Measurements from ENCODE around the gene SLC9C1. TPM values are rescaled to one million over a fixed set of nuclear protein-coding genes. Genes with fewer than 3 reads are reported as not detected.
A peak's percentile ranks its signal among the peaks of the same experiment; 100 is the strongest.

Gene SLC9C1
- total and polyA plus RNA-seq, 7 experiments from 2014 or later: 0.08 TPM; not detected in 6

- Histone ChIP-seq H3K4me3 (ENCODE audit: low read length) (no peak overlapping the region), H3K9me3 (ENCODE audit: control insufficient read depth in 2 of 3, low read length in 3 of 3) (no peaks in the 10 kb centered on the region), H3K4me1 (ENCODE audit: control insufficient read depth in 2 of 2, insufficient read depth in 2 of 2, low read length in 2 of 2) (peaks cover 4 to 12% of the 10 kb centered on the region in 2 donors), H3K27ac (ENCODE audit: low read depth, low read length) (no peak overlapping the region), H3K27me3 (ENCODE audit: control insufficient read depth in 2 of 2, insufficient read depth in 2 of 2, low read length in 2 of 2) (no peaks in the 10 kb centered on the region), H3K36me3 (ENCODE audit: control insufficient read depth in 2 of 3, insufficient read depth in 3 of 3, low read length in 3 of 3) (peaks cover 0 to 3% (median 0%) of the 10 kb centered on the region in 3 experiments)
- H3K4me1 Mint-ChIP-seq: peaks cover 28 to 67% (median 54%) of the 10 kb centered on the region in 7 donors
- no peak for DNase-seq
- no peak overlapping the region for H3K4me3 Mint-ChIP-seq
- H3K27ac Mint-ChIP-seq: peak overlapping the region in 6 of 9 donors; percentile 35 to 76 (median 54)
- intact Hi-C loops (cut with micrococcal nuclease): no loop called here
- ChIA-PET POLR2A (interaction anchor here (0.8 to 1.1 kb wide), 2 partner anchors 9 to 424 kb away, joined by 3 to 4 read pairs; no protein-coding TSS in a partner anchor), CTCF (interaction anchor here (0.7 to 1.1 kb wide), 3 partner anchors 8 to 174 kb away, joined by 3 to 4 read pairs (median 3); no protein-coding TSS in a partner anchor)
- H3K27me3 Mint-ChIP-seq: no peaks in the 10 kb centered on the region
- peaks cover 3 to 30% (median 12%) of the 10 kb centered on the region in 5 donors for H3K36me3 Mint-ChIP-seq
- H3K9me3 Mint-ChIP-seq: no peaks in the 10 kb centered on the region
- ATAC-seq: peak; percentile 64
Observed at GRCh38 chr3:112117841-112118571, 176.0 kb downstream of the SLC9C1 start.

GRCh38 chr3:112117415-112117814, 176.6 kb downstream of the SLC9C1 start:
- H3K4me3 Mint-ChIP-seq: no peak overlapping the region
- no peaks in the 10 kb centered on the region for H3K27me3 ChIP-seq (ENCODE audit: control insufficient read depth in 2 of 2, insufficient read depth in 2 of 2, low read length in 2 of 2)
- H3K9me3 Mint-ChIP-seq: no peaks in the 10 kb centered on the region
- peaks cover 0 to 29% (median 7%) of the 10 kb centered on the region in 5 donors for H3K36me3 Mint-ChIP-seq
- ATAC-seq (no peak), DNase-seq (no peak)
- no peak overlapping the region for H3K27ac ChIP-seq (ENCODE audit: low read depth, low read length)
- H3K27me3 Mint-ChIP-seq: no peaks in the 10 kb centered on the region
- H3K36me3 ChIP-seq (ENCODE audit: control insufficient read depth in 2 of 3, insufficient read depth in 3 of 3, low read length in 3 of 3): no peaks in the 10 kb centered on the region
- ChIA-PET POLR2A (interaction anchor here (0.8 to 1.1 kb wide), 2 partner anchors 10 to 425 kb away, joined by 3 to 4 read pairs; no protein-coding TSS in a partner anchor), CTCF (interaction anchor here (0.7 to 1.2 kb wide), 4 partner anchors 8 to 176 kb away, joined by 3 to 5 read pairs (median 4); no protein-coding TSS in a partner anchor)
- peaks cover 4 to 12% of the 10 kb centered on the region in 2 donors for H3K4me1 ChIP-seq (ENCODE audit: control insufficient read depth in 2 of 2, insufficient read depth in 2 of 2, low read length in 2 of 2)
- no peaks in the 10 kb centered on the region for H3K9me3 ChIP-seq (ENCODE audit: control insufficient read depth in 2 of 3, low read length in 3 of 3)
- no peak overlapping the region for H3K4me3 ChIP-seq (ENCODE audit: low read length)
- peaks cover 28 to 63% (median 49%) of the 10 kb centered on the region in 7 donors for H3K4me1 Mint-ChIP-seq
- H3K27ac Mint-ChIP-seq: peak overlapping the region in 1 of 9 donors; percentile 32
- intact Hi-C loops (cut with micrococcal nuclease): no loop called here

DNA sequence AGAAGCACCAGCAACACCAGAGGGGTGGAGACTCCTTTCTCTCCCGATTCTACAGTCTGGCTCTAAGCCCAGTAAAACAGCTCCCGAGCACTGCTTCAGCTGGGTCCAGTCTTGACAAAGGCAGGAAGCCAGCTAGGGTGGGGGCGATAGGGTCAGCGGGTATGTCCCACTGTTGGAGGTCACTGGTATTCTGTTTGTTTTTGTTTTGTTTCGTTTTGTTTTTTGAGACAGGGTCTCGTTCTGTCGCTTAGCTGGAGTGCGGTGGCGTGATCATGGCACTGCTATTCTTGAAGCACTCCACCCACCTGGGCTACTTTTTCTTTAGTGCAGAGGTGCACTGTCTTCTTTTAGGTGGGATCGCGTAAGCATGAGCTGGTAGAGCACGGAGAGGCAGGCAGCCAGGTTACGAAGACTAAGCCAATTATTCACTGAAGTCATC, 177.2 kb downstream of the SLC9C1 start:
- Mint-ChIP-seq H3K4me3 (peak overlapping the region in 2 of 10 donors; percentile 19 to 48), H3K9me3 (no peaks in the 10 kb centered on the region), H3K27me3 (no peaks in the 10 kb centered on the region), H3K27ac (peak overlapping the region in 4 of 9 donors; percentile 27 to 70 (median 48)), H3K36me3 (peaks cover 0 to 27% (median 7%) of the 10 kb centered on the region in 5 donors), H3K4me1 (peaks cover 28 to 60% (median 46%) of the 10 kb centered on the region in 7 donors)
- Histone ChIP-seq H3K27me3 (ENCODE audit: control insufficient read depth in 2 of 2, insufficient read depth in 2 of 2, low read length in 2 of 2) (no peaks in the 10 kb centered on the region), H3K4me1 (ENCODE audit: control insufficient read depth in 2 of 2, insufficient read depth in 2 of 2, low read length in 2 of 2) (peaks cover 4 to 12% of the 10 kb centered on the region in 2 donors), H3K36me3 (ENCODE audit: control insufficient read depth in 2 of 3, insufficient read depth in 3 of 3, low read length in 3 of 3) (no peaks in the 10 kb centered on the region), H3K27ac (ENCODE audit: low read depth, low read length) (no peak overlapping the region), H3K4me3 (ENCODE audit: low read length) (no peak overlapping the region), H3K9me3 (ENCODE audit: control insufficient read depth in 2 of 3, low read length in 3 of 3) (no peaks in the 10 kb centered on the region)
- CTCF ChIA-PET: interaction anchor here (1.0 to 1.2 kb wide), 2 partner anchors 9 to 177 kb away, joined by 3 to 5 read pairs; no protein-coding TSS in a partner anchor
- POLR2A ChIA-PET: no interaction called here
- DNase-seq: no peak
- intact Hi-C loops (cut with micrococcal nuclease): no loop called here
- ATAC-seq: no peak

DNA sequence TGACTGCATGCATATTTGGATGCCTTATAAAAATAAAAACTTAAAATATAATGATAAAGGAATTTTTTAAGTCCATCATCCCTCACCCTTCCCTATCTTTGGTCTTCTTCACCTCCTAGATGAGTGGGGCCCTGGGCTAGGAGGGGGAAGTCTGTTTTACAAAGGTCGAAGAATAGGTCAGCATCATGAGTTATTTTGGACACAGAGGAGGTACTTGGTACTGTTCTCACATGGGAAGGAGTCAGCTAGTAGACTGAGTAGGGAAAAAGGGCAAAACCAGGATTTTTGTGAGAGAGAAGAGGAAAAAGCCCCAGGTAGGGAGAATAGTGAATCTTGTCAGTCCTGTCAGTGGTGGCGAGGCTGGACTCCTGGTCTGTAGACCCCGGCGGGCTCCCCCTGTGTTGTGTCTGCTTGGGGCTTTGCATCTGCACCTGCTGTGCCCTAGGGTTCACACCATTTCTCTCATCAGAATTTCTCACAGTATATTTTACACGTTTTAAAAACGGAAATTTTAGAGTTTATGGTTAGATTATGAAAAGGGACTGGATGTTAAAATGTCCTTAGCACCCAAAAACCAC, 178.1 kb downstream of the SLC9C1 start:
- H3K36me3 Mint-ChIP-seq: peaks cover 0 to 25% (median 7%) of the 10 kb centered on the region in 5 donors
- Histone ChIP-seq H3K27me3 (ENCODE audit: control insufficient read depth in 2 of 2, insufficient read depth in 2 of 2, low read length in 2 of 2) (no peaks in the 10 kb centered on the region), H3K27ac (ENCODE audit: low read depth, low read length) (no peak overlapping the region), H3K9me3 (ENCODE audit: control insufficient read depth in 2 of 3, low read length in 3 of 3) (no peaks in the 10 kb centered on the region), H3K36me3 (ENCODE audit: control insufficient read depth in 2 of 3, insufficient read depth in 3 of 3, low read length in 3 of 3) (no peaks in the 10 kb centered on the region), H3K4me3 (ENCODE audit: low read length) (no peak overlapping the region), H3K4me1 (ENCODE audit: control insufficient read depth in 2 of 2, insufficient read depth in 2 of 2, low read length in 2 of 2) (peaks cover 2 to 12% of the 10 kb centered on the region in 2 donors)
- H3K27ac Mint-ChIP-seq: peak overlapping the region in 2 of 9 donors; percentile 72 to 75
- ChIA-PET CTCF (interaction anchor here (1.2 kb wide), 1 partner anchor 177 kb away, joined by 5 read pairs; no protein-coding TSS in a partner anchor), POLR2A (interaction anchor here (0.5 to 1.0 kb wide), 2 partner anchors 9 to 208 kb away, joined by 3 to 4 read pairs; no protein-coding TSS in a partner anchor)
- no peaks in the 10 kb centered on the region for H3K27me3 Mint-ChIP-seq
- DNase-seq (no peak), ATAC-seq (no peak)
- intact Hi-C loops (cut with micrococcal nuclease): no loop called here
- H3K9me3 Mint-ChIP-seq: no peaks in the 10 kb centered on the region
- H3K4me1 Mint-ChIP-seq: peaks cover 25 to 54% (median 43%) of the 10 kb centered on the region in 7 donors
- no peak overlapping the region for H3K4me3 Mint-ChIP-seq

GRCh38 chr3:112115161-112115739, 178.8 kb downstream of the SLC9C1 start:
- Mint-ChIP-seq H3K27me3 (no peaks in the 10 kb centered on the region), H3K4me3 (peak overlapping the region in 1 of 10 donors; percentile 49), H3K9me3 (no peaks in the 10 kb centered on the region), H3K4me1 (peaks cover 21 to 48% (median 39%) of the 10 kb centered on the region in 7 donors), H3K27ac (peak overlapping the region in 2 of 9 donors; percentile 13 to 75), H3K36me3 (peaks cover 0 to 25% (median 4%) of the 10 kb centered on the region in 5 donors)
- ATAC-seq (no peak), DNase-seq (no peak)
- ChIA-PET CTCF (interaction anchor here (0.6 kb wide), 1 partner anchor 17 kb away, joined by 3 read pairs; no protein-coding TSS in a partner anchor), POLR2A (interaction anchor here (0.5 to 1.0 kb wide), 2 partner anchors 10 to 209 kb away, joined by 3 to 4 read pairs; no protein-coding TSS in a partner anchor)
- Histone ChIP-seq H3K27ac (ENCODE audit: low read depth, low read length) (no peak overlapping the region), H3K27me3 (ENCODE audit: control insufficient read depth in 2 of 2, insufficient read depth in 2 of 2, low read length in 2 of 2) (no peaks in the 10 kb centered on the region), H3K9me3 (ENCODE audit: control insufficient read depth in 2 of 3, low read length in 3 of 3) (no peaks in the 10 kb centered on the region), H3K4me3 (ENCODE audit: low read length) (no peak overlapping the region), H3K36me3 (ENCODE audit: control insufficient read depth in 2 of 3, insufficient read depth in 3 of 3, low read length in 3 of 3) (no peaks in the 10 kb centered on the region), H3K4me1 (ENCODE audit: control insufficient read depth in 2 of 2, insufficient read depth in 2 of 2, low read length in 2 of 2) (peaks cover 0 to 8% of the 10 kb centered on the region in 2 donors)
- intact Hi-C loops (cut with micrococcal nuclease): no loop called here

DNA sequence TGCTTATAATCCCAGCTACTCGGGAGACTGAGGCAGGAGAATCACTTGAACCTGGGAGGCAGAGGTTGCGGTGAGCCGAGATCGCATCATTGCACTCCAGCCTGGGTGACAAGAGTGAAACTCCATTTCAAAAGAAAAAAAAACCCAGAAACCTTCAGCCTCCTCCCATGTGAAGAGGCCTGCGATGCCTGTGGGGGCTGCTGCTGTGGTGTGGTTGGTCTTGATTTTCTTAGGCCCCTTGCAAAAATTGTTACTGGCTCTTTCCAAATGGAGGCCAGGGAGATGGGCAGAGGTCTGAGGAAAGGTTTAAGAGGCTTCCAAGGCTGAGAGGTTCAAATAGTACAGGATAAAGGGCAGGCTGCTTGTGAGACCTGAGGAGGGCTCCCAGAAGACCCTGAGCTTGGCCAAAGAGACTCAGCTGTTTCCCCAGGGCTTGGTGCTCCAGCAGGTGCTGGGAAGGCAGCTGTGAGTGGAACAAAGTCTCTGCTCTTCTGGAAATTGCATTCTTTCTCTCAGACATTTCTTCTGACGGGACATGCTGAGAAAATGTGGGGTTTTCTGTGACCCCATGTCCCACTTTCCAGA, 179.3 kb downstream of the SLC9C1 start:
- peaks cover 0 to 2% of the 10 kb centered on the region in 2 donors for H3K4me1 ChIP-seq (ENCODE audit: control insufficient read depth in 2 of 2, insufficient read depth in 2 of 2, low read length in 2 of 2)
- Mint-ChIP-seq H3K36me3 (peaks cover 0 to 25% (median 3%) of the 10 kb centered on the region in 5 donors), H3K4me3 (no peak overlapping the region), H3K9me3 (no peaks in the 10 kb centered on the region), H3K27ac (peak overlapping the region in 3 of 9 donors; percentile 13 to 75 (median 19)), H3K4me1 (peaks cover 15 to 42% (median 33%) of the 10 kb centered on the region in 7 donors), H3K27me3 (no peaks in the 10 kb centered on the region)
- H3K36me3 ChIP-seq (ENCODE audit: control insufficient read depth in 2 of 3, insufficient read depth in 3 of 3, low read length in 3 of 3): no peaks in the 10 kb centered on the region
- no peak for DNase-seq
- ChIA-PET CTCF (interaction anchor here (0.6 kb wide), 2 partner anchors 17 to 481 kb away, joined by 3 read pairs; no protein-coding TSS in a partner anchor), POLR2A (no interaction called here)
- H3K4me3 ChIP-seq (ENCODE audit: low read length): no peak overlapping the region
- ATAC-seq: no peak
- no peaks in the 10 kb centered on the region for H3K9me3 ChIP-seq (ENCODE audit: control insufficient read depth in 2 of 3, low read length in 3 of 3)
- intact Hi-C loops (cut with micrococcal nuclease): loop anchor here in 1 of 2 donors (5.0 kb wide), 1 partner anchor 323 kb away; no protein-coding TSS in a partner anchor
- H3K27me3 ChIP-seq (ENCODE audit: control insufficient read depth in 2 of 2, insufficient read depth in 2 of 2, low read length in 2 of 2): no peaks in the 10 kb centered on the region
- no peak overlapping the region for H3K27ac ChIP-seq (ENCODE audit: low read depth, low read length)

Data from naive thymus-derived CD4-positive, alpha-beta T cell (primary cell).